ENCODE data around the gene MITF.

MITF gene

GRCh38 chr3:69941439-69942176, 202.3 kb downstream of the MITF start:
- peaks cover 5% of the 10 kb centered on the region; the same call in 1 of the 2 replicates for H3K4me1 ChIP-seq (ENCODE audit: insufficient read depth, low read length)
- H3K36me3 ChIP-seq (ENCODE audit: insufficient read depth, low read length), result no peaks in the 10 kb centered on the region

DNA sequence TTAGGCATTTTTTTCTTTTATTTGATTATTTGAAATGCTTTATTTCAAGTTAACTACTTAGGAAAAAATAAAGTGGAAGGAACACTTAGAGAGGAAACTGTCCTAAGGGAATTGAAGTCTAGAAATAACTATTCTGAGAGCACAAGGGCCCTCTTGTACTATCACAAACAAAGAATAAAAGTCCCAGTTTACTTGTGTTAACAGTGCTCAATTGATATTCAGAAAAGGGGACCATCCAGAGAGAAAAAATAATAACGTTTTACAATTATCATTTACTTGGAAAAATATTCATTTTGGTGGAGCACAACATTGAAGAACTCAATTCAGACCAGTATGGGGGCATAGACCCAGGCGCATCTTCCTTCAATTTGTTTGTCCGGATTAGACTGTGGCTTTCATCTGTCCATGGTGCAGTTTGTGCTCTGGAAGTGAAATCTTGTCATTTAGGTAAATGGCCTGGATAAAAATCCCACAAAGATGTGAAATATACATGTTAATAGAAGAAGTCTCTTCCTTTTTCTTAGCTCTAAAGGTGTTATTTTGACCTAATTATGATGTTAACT, 205.7 kb downstream of the MITF start:
- Histone ChIP-seq H3K4me1 (ENCODE audit: insufficient read depth, low read length) (peaks cover 9% of the 10 kb centered on the region; the same call in 1 of the 2 replicates), H3K9me3 (ENCODE audit: control insufficient read depth, insufficient read depth, low read length) (no peaks in the 10 kb centered on the region), H3K9ac (ENCODE audit: low read depth, low read length) (no peak overlapping the region), H3K36me3 (ENCODE audit: insufficient read depth, low read length) (no peaks in the 10 kb centered on the region)

More at GRCh38 chr3:69941439-69942176, 202.3 kb downstream of the MITF start:
- Histone ChIP-seq H3K9me3 (ENCODE audit: control insufficient read depth, insufficient read depth, low read length) (no peaks in the 10 kb centered on the region), H3K9ac (ENCODE audit: low read depth, low read length) (no peak overlapping the region)

GRCh38 chr3:69948246-69948862, 209.1 kb downstream of the MITF start:
- Histone ChIP-seq H3K9ac (ENCODE audit: low read depth, low read length) (no peak overlapping the region), H3K4me1 (ENCODE audit: insufficient read depth, low read length) (peaks cover 9% of the 10 kb centered on the region; the same call in 1 of the 2 replicates), H3K36me3 (ENCODE audit: insufficient read depth, low read length) (no peaks in the 10 kb centered on the region), H3K9me3 (ENCODE audit: control insufficient read depth, insufficient read depth, low read length) (no peaks in the 10 kb centered on the region)

- Histone ChIP-seq H3K9ac (ENCODE audit: low read depth, low read length) (no peak overlapping the region), H3K9me3 (ENCODE audit: control insufficient read depth, insufficient read depth, low read length) (no peaks in the 10 kb centered on the region), H3K36me3 (ENCODE audit: insufficient read depth, low read length) (no peaks in the 10 kb centered on the region), H3K4me1 (ENCODE audit: insufficient read depth, low read length) (peaks cover 4% of the 10 kb centered on the region; the same call in 1 of the 2 replicates)
These were observed 212.4 kb downstream of the MITF start for GRCh38 chr3:69951616-69952015.

DNA sequence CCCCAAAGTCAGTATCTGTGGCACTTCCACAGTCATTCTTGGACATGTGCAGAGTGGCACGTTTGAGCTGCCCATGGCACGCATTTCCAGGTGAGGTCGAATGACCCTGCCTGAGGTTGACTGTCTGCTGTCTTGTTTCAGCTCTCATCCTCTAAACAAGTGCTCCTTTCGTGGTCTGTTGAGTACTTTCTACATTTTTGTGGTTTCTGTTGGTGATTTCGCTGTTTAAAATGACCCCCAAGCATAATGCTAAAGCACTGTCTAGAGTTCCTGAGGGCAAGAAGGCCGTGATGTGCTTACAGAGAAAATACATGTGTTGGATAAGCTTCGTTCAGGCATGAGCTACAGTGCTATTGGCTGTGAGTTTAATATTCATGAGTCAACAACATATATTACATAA, 220.3 kb downstream of the MITF start:
- Histone ChIP-seq H3K9me3 (ENCODE audit: control insufficient read depth, insufficient read depth, low read length) (no peaks in the 10 kb centered on the region), H3K4me1 (ENCODE audit: insufficient read depth, low read length) (no peaks in the 10 kb centered on the region), H3K36me3 (ENCODE audit: insufficient read depth, low read length) (no peaks in the 10 kb centered on the region), H3K9ac (ENCODE audit: low read depth, low read length) (no peak overlapping the region)

- no peak overlapping the region for H3K9ac ChIP-seq (ENCODE audit: low read depth, low read length)
- H3K36me3 ChIP-seq (ENCODE audit: insufficient read depth, low read length), result no peaks in the 10 kb centered on the region
- H3K4me1 ChIP-seq (ENCODE audit: insufficient read depth, low read length), result no peaks in the 10 kb centered on the region
- no peaks in the 10 kb centered on the region for H3K9me3 ChIP-seq (ENCODE audit: control insufficient read depth, insufficient read depth, low read length)
These were observed 222.6 kb downstream of the MITF start for GRCh38 chr3:69961706-69962439.

- Histone ChIP-seq H3K9ac (ENCODE audit: low read depth, low read length) (no peak overlapping the region), H3K4me1 (ENCODE audit: insufficient read depth, low read length) (no peaks in the 10 kb centered on the region), H3K36me3 (ENCODE audit: insufficient read depth, low read length) (no peaks in the 10 kb centered on the region), H3K9me3 (ENCODE audit: control insufficient read depth, insufficient read depth, low read length) (no peaks in the 10 kb centered on the region)
These were observed 224.4 kb downstream of the MITF start for GRCh38 chr3:69963643-69964042.

DNA sequence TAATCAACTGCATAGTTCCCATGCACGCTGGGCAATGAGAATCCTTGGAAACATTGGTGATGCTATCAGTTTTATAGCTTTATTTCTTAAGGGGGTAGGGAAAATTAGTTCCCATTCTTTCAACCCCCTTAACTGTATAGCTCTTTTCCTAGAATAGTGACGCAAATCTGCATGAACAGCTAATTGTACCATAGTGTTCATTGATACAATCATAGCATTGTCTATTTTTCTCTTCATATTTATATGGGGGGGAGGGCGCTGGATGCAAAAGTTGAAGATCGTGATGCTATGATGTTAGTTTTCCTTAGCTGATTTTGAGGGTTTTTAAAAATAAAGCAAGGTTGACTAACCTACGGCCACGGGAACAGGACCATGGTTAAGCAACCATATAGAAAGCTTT, 227.9 kb downstream of the MITF start:
- Histone ChIP-seq H3K9ac (ENCODE audit: low read depth, low read length) (no peak overlapping the region), H3K4me1 (ENCODE audit: insufficient read depth, low read length) (no peaks in the 10 kb centered on the region), H3K9me3 (ENCODE audit: control insufficient read depth, insufficient read depth, low read length) (no peaks in the 10 kb centered on the region), H3K36me3 (ENCODE audit: insufficient read depth, low read length) (no peaks in the 10 kb centered on the region)

- Histone ChIP-seq H3K9me3 (ENCODE audit: control insufficient read depth, insufficient read depth, low read length) (no peaks in the 10 kb centered on the region), H3K9ac (ENCODE audit: low read depth, low read length) (no peak overlapping the region), H3K4me1 (ENCODE audit: insufficient read depth, low read length) (no peaks in the 10 kb centered on the region), H3K36me3 (ENCODE audit: insufficient read depth, low read length) (no peaks in the 10 kb centered on the region)
These were observed 231.6 kb downstream of the MITF start for GRCh38 chr3:69970827-69971226.

DNA sequence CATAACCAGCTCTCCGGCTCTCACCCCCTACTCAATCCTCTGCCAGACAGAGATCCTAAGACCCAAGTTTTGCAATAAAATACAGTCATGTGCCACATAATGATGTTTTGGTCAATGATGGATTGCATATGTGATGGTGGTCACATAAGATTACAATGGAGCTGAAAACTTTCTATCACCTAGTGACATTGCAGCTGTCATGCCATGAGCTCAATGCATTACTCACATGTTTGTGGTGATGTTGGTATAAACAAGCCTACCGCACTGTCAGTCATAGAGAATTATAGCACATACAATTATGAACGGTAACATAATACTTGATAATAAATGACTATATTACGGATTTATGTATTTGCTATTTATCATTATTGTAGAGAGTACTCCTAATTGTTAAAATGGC, 233.4 kb downstream of the MITF start:
- H3K36me3 ChIP-seq (ENCODE audit: insufficient read depth, low read length), result no peaks in the 10 kb centered on the region
- no peaks in the 10 kb centered on the region for H3K4me1 ChIP-seq (ENCODE audit: insufficient read depth, low read length)
- no peaks in the 10 kb centered on the region for H3K9me3 ChIP-seq (ENCODE audit: control insufficient read depth, insufficient read depth, low read length)
- H3K9ac ChIP-seq (ENCODE audit: low read depth, low read length), result no peak overlapping the region

DNA sequence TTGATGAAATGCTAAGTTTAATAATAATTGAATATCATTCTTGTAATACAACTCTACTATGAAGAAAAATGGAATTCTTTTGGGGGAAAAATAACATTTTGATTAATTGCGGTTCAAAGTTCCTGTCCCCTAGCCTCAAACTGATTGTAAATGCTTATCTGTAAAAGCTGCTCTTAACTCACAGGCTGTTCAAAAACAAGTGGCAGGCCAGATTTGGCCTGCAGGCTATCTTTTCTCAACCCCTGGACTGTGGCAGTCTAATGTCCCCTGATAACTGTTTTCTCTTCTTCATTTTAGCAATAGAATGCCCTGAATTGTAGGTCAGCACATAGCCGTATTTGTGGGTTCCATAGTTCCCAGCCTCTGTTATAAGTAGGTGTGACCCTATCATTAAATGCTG, 236.8 kb downstream of the MITF start:
- no peaks in the 10 kb centered on the region for H3K4me1 ChIP-seq (ENCODE audit: insufficient read depth, low read length)
- no peaks in the 10 kb centered on the region for H3K9me3 ChIP-seq (ENCODE audit: control insufficient read depth, insufficient read depth, low read length)
- H3K36me3 ChIP-seq (ENCODE audit: insufficient read depth, low read length), result no peaks in the 10 kb centered on the region
- no peak overlapping the region for H3K9ac ChIP-seq (ENCODE audit: low read depth, low read length)

- H3K9me3 ChIP-seq (ENCODE audit: control insufficient read depth, insufficient read depth, low read length), result no peaks in the 10 kb centered on the region
- no peaks in the 10 kb centered on the region for H3K36me3 ChIP-seq (ENCODE audit: insufficient read depth, low read length)
- H3K9ac ChIP-seq (ENCODE audit: low read depth, low read length), result no peak overlapping the region
These were observed 244.4 kb downstream of the MITF start for GRCh38 chr3:69983546-69984265.

GRCh38 chr3:69985266-69985665, 246.0 kb downstream of the MITF start:
- no peak overlapping the region for H3K9ac ChIP-seq (ENCODE audit: low read depth, low read length)
- no peaks in the 10 kb centered on the region for H3K9me3 ChIP-seq (ENCODE audit: control insufficient read depth, insufficient read depth, low read length)
- peaks cover 18% of the 10 kb centered on the region for H3K4me1 ChIP-seq (ENCODE audit: insufficient read depth, low read length)
- H3K36me3 ChIP-seq (ENCODE audit: insufficient read depth, low read length), result no peaks in the 10 kb centered on the region

More at GRCh38 chr3:69983546-69984265, 244.4 kb downstream of the MITF start:
- H3K4me1 ChIP-seq (ENCODE audit: insufficient read depth, low read length), result peaks cover 18% of the 10 kb centered on the region

- no peak overlapping the region for H3K9ac ChIP-seq (ENCODE audit: low read depth, low read length)
These were observed 247.2 kb downstream of the MITF start for GRCh38 chr3:69986419-69986818.

More at GRCh38 chr3:69986419-69986818, 247.2 kb downstream of the MITF start:
- Histone ChIP-seq H3K9me3 (ENCODE audit: control insufficient read depth, insufficient read depth, low read length) (no peaks in the 10 kb centered on the region), H3K4me1 (ENCODE audit: insufficient read depth, low read length) (peaks cover 18% of the 10 kb centered on the region), H3K36me3 (ENCODE audit: insufficient read depth, low read length) (no peaks in the 10 kb centered on the region)
